Measurements from ENCODE around the gene ZFR.
"Not testable (repeated sequence)": the region's sequence is repeated elsewhere in the genome, so short reads cannot be mapped to it uniquely, and the experiment has no call there.

Gene ZFR

GRCh38 chr5:32355686-32356085, 88.9 kb downstream of the ZFR start:
- DNase-seq = no peak

GRCh38 chr5:32353420-32353819, 91.1 kb downstream of the ZFR start:
- no peak for DNase-seq

- no peak for DNase-seq
Measured at GRCh38 chr5:32352685-32353084, 91.9 kb downstream of the ZFR start.

GRCh38 chr5:32346869-32347268, 97.7 kb downstream of the ZFR start:
- DNase-seq = no peak

GRCh38 chr5:32343058-32343672, 101.4 kb downstream of the ZFR start:
- DNase-seq = no peak

GRCh38 chr5:32342656-32343055, 101.9 kb downstream of the ZFR start:
- DNase-seq = no peak

- no peak for DNase-seq
Measured at GRCh38 chr5:32339878-32340277, 104.7 kb downstream of the ZFR start.

- peak; percentile 31 for DNase-seq
Measured at GRCh38 chr5:32339198-32339597, 105.3 kb downstream of the ZFR start.

GRCh38 chr5:32332966-32333365, 111.6 kb downstream of the ZFR start:
- peak; percentile 50 for DNase-seq

- DNase-seq = no peak
Measured at GRCh38 chr5:32332361-32332760, 112.2 kb downstream of the ZFR start.

GRCh38 chr5:32331935-32332274, 112.6 kb downstream of the ZFR start:
- DNase-seq = no peak

GRCh38 chr5:32331217-32331934, 113.2 kb downstream of the ZFR start:
- no peak for DNase-seq

- DNase-seq = no peak
Measured at GRCh38 chr5:32330126-32330971, 114.2 kb downstream of the ZFR start.

- peak; percentile 64 for DNase-seq
Measured at GRCh38 chr5:32329395-32329834, 115.1 kb downstream of the ZFR start.

- peak; percentile 72 for DNase-seq
Measured at GRCh38 chr5:32326216-32326772, 118.2 kb downstream of the ZFR start.

- no peak for DNase-seq
Measured at GRCh38 chr5:32325616-32326015, 118.9 kb downstream of the ZFR start.

- DNase-seq = no peak
Measured at GRCh38 chr5:32325062-32325461, 119.5 kb downstream of the ZFR start.

- no peak for DNase-seq
Measured at GRCh38 chr5:32323741-32324140, 120.8 kb downstream of the ZFR start.

- DNase-seq = no peak
Measured at GRCh38 chr5:32322882-32323281, 121.7 kb downstream of the ZFR start.

- DNase-seq = not testable (repeated sequence)
Measured at GRCh38 chr5:32321787-32322186, 122.8 kb downstream of the ZFR start.

- DNase-seq = no peak
Measured at GRCh38 chr5:32320576-32320975, 124.0 kb downstream of the ZFR start.

GRCh38 chr5:32319926-32320543, 124.5 kb downstream of the ZFR start:
- no peak for DNase-seq

GRCh38 chr5:32319392-32319791, 125.1 kb downstream of the ZFR start:
- DNase-seq = no peak
